H9 (cell line): Measurements from ENCODE around the gene PCDH9. TPM values are rescaled to one million over a fixed set of nuclear protein-coding genes. Genes with fewer than 3 reads are reported as not detected.

ENCODE experiments used
- DNase-seq: peaks from one replicate; pipeline ENCODE4 v3.0.0-alpha.2; 2017
- H2AFZ ChIP-seq: one replicate; pipeline ENCODE4 v1.6.1; 2013; ENCODE audit warnings: mild to moderate bottlenecking, low read length, control low read depth, moderate library complexity
- H2AK5ac ChIP-seq: 2 replicates; pipeline ENCODE4 v1.6.1; 2013; ENCODE audit warnings: low read length, control low read depth, mixed read lengths; ENCODE audit not compliant: insufficient read length
- H2BK120ac ChIP-seq: one replicate; pipeline ENCODE4 v1.6.1; 2013; ENCODE audit warnings: low read depth, mild to moderate bottlenecking, low read length, control low read depth, inconsistent platforms; ENCODE audit not compliant: poor library complexity, severe bottlenecking
- H2BK12ac ChIP-seq: 2 replicates; pipeline ENCODE4 v1.6.1; 2013; ENCODE audit warnings: low read length, control low read depth, mixed read lengths, low read depth; ENCODE audit not compliant: insufficient read length
- H2BK15ac ChIP-seq: 2 replicates; pipeline ENCODE4 v1.6.1; 2013; ENCODE audit warnings: low read depth, low read length, control low read depth
- H2BK20ac ChIP-seq: one replicate; pipeline ENCODE4 v1.6.1; 2013; ENCODE audit warnings: low read depth, mild to moderate bottlenecking, low read length, control low read depth, inconsistent platforms; ENCODE audit not compliant: poor library complexity, severe bottlenecking
- H2BK5ac ChIP-seq: 2 replicates; pipeline ENCODE4 v1.6.1; 2013; ENCODE audit warnings: low read length, control low read depth, mixed read lengths; ENCODE audit not compliant: insufficient read length
- H3K14ac ChIP-seq: 2 replicates; pipeline ENCODE4 v1.6.1; 2013; ENCODE audit warnings: low read length, control low read depth; ENCODE audit not compliant: insufficient read depth
- H3K18ac ChIP-seq: 2 replicates; pipeline ENCODE4 v1.6.1; 2013; ENCODE audit warnings: low read depth, mild to moderate bottlenecking, mixed read lengths, low read length, control low read depth; ENCODE audit not compliant: insufficient read length
- H3K23ac ChIP-seq: 2 replicates; pipeline ENCODE4 v1.6.1; 2013; ENCODE audit warnings: low read length, control low read depth, mixed read lengths, low read depth; ENCODE audit not compliant: insufficient read length
- H3K23me2 ChIP-seq: 2 replicates; pipeline ENCODE4 v1.6.1; 2013; ENCODE audit warnings: low read depth, mild to moderate bottlenecking, mixed read lengths, low read length, control low read depth; ENCODE audit not compliant: insufficient read length, poor library complexity, severe bottlenecking
- H3K27ac ChIP-seq: 2 replicates; pipeline ENCODE4 v1.5.1; 2013; ENCODE audit warnings: low read length, control low read depth, mixed read lengths, low read depth; ENCODE audit not compliant: insufficient read length
- H3K27me3 ChIP-seq: 2 replicates; pipeline ENCODE4 v1.6.1; 2013; ENCODE audit warnings: low read length, control low read depth, inconsistent platforms; ENCODE audit not compliant: insufficient read depth
- H3K4ac ChIP-seq: 2 replicates; pipeline ENCODE4 v1.6.1; 2013; ENCODE audit warnings: low read depth, mild to moderate bottlenecking, control low read depth, inconsistent platforms, low read length, moderate library complexity
- H3K4me1 ChIP-seq: 2 replicates; pipeline ENCODE4 v1.6.1; 2013; ENCODE audit warnings: low read length, control low read depth, inconsistent platforms; ENCODE audit not compliant: insufficient read depth
- H3K4me2 ChIP-seq: 2 replicates; pipeline ENCODE4 v1.6.1; 2013; ENCODE audit warnings: low read length, control low read depth, mixed read lengths; ENCODE audit not compliant: insufficient read length, insufficient read depth
- H3K56ac ChIP-seq: 2 replicates; pipeline ENCODE4 v1.6.1; 2013; ENCODE audit warnings: low read depth, mild to moderate bottlenecking, mixed read lengths, low read length, control low read depth; ENCODE audit not compliant: insufficient read length
- H3K79me1 ChIP-seq: 2 replicates; pipeline ENCODE4 v1.6.1; 2013; ENCODE audit warnings: low read depth, mild to moderate bottlenecking, moderate library complexity, low read length, control low read depth, inconsistent platforms; ENCODE audit not compliant: insufficient read depth, poor library complexity, severe bottlenecking
- H3K79me2 ChIP-seq: 2 replicates; pipeline ENCODE4 v1.6.1; 2013; ENCODE audit warnings: low read length, control low read depth, inconsistent platforms; ENCODE audit not compliant: insufficient read depth
- H3K9ac ChIP-seq: 2 replicates; pipeline ENCODE4 v1.6.1; 2013; ENCODE audit warnings: low read length, control low read depth, mixed read lengths; ENCODE audit not compliant: insufficient read length; ENCODE audit errors: extremely low read depth
- H3K9me3 ChIP-seq: one replicate; pipeline ENCODE4 v1.6.1; 2013; ENCODE audit warnings: low read depth, low read length, inconsistent platforms; ENCODE audit not compliant: control insufficient read depth
- H3T11ph ChIP-seq: one replicate; pipeline ENCODE4 v1.6.1; 2013; ENCODE audit warnings: mild to moderate bottlenecking, low read length, control low read depth, inconsistent platforms
- H4K20me1 ChIP-seq: one replicate; pipeline ENCODE4 v1.6.1; 2013; ENCODE audit not compliant: control insufficient read depth, insufficient read length, insufficient read depth
- H4K5ac ChIP-seq: 2 replicates; pipeline ENCODE4 v1.6.1; 2013; ENCODE audit warnings: low read depth, mild to moderate bottlenecking, mixed read lengths, low read length, control low read depth; ENCODE audit not compliant: insufficient read length
- H4K8ac ChIP-seq: replicated peaks from 2 replicates; pipeline ENCODE4 v1.6.1; 2013; ENCODE audit warnings: low read length, control low read depth, mixed read lengths, low read depth; ENCODE audit not compliant: insufficient read length
- H4K91ac ChIP-seq: 2 replicates; pipeline ENCODE4 v1.6.1; 2013; ENCODE audit warnings: low read depth, mild to moderate bottlenecking, moderate library complexity, mixed read lengths, low read length, control low read depth; ENCODE audit not compliant: insufficient read length
- H3K27ac Mint-ChIP-seq, 3 experiments: 2 replicates in 2 of 3; 3 replicates in 1 of 3; pipeline ENCODE4 v1.8.0; 2020 to 2021; ENCODE audit warnings: mixed read lengths in 3 of 3, mild to moderate bottlenecking in 1 of 3, moderate library complexity in 1 of 3
- H3K27me3 Mint-ChIP-seq: 2 replicates; pipeline ENCODE4 v1.8.0; 2021; ENCODE audit warnings: low read depth, mild to moderate bottlenecking, moderate library complexity, mixed read lengths
- H3K36me3 Mint-ChIP-seq, 3 experiments: 2 replicates in 2 of 3; 3 replicates in 1 of 3; pipeline ENCODE4 v1.8.0; 2020 to 2021; ENCODE audit warnings: low read depth in 3 of 3, mixed read lengths in 3 of 3; ENCODE audit not compliant: insufficient read depth in 1 of 3
- H3K4me1 Mint-ChIP-seq, 2 experiments: 2 replicates each; pipeline ENCODE4 v1.8.0; 2020; ENCODE audit warnings: mixed read lengths in 2 of 2
- H3K4me3 Mint-ChIP-seq, 2 experiments: 2 replicates in 1 of 2; 3 replicates in 1 of 2; pipeline ENCODE4 v1.8.0; 2020 to 2021; ENCODE audit warnings: mild to moderate bottlenecking in 2 of 2, mixed read lengths in 2 of 2, moderate library complexity in 1 of 2
- H3K9me3 Mint-ChIP-seq, 2 experiments: 2 replicates in 1 of 2; 3 replicates in 1 of 2; pipeline ENCODE4 v1.8.0; 2020; ENCODE audit warnings: mild to moderate bottlenecking in 2 of 2, mixed read lengths in 2 of 2, moderate library complexity in 1 of 2
- CTCF ChIP-seq: fragments of 200-600 bp; sonication (generic); conservative IDR thresholded peaks from 3 replicates; pipeline ENCODE4 v1.8.0; 2021; ENCODE audit warnings: antibody characterized with exemption, mild to moderate bottlenecking
- WGBS: extraction: QIAGEN DNeasy Blood & Tissue Kit; methylation state at CpG from one replicate; pipeline ENCODE4 v1.1.7; 2013; ENCODE audit warnings: missing lambda C conversion rate, low lambda C conversion rate, mixed read lengths; ENCODE audit not compliant: insufficient read length; ENCODE audit errors: extremely low coverage; 5-methylcytosine and 5-hydroxymethylcytosine counted together
- total RNA-seq: library from RNA; stranded (reverse); gene quantifications from 2 replicates; pipeline ENCODE4 v1.2.1, GENCODE V29; 2021

The PCDH9 gene
- total RNA-seq, 1 experiment from 2014 or later = 0.11 TPM

- Mint-ChIP-seq H3K9me3 (no peaks in the 10 kb centered on the region), H3K27ac (no peak overlapping the region), H3K36me3 (no peaks in the 10 kb centered on the region), H3K4me3 (no peak overlapping the region), H3K4me1 (no peaks in the 10 kb centered on the region), H3K27me3 (no peaks in the 10 kb centered on the region)
- Histone ChIP-seq H3K9ac (no peak overlapping the region), H3K23me2 (no peaks in the 10 kb centered on the region), H2BK5ac (no peak overlapping the region), H4K91ac (no peak overlapping the region), H3K14ac (no peak overlapping the region), H3K56ac (no peak overlapping the region), H3T11ph (no peak overlapping the region), H3K4me2 (no peak overlapping the region), H2AFZ (no peak overlapping the region), H3K79me1 (no peaks in the 10 kb centered on the region), H3K27me3 (no peaks in the 10 kb centered on the region), H4K20me1 (no peaks in the 10 kb centered on the region), H2AK5ac (no peak overlapping the region), H4K5ac (no peak overlapping the region), H2BK120ac (no peak overlapping the region), H3K4me1 (no peaks in the 10 kb centered on the region), H3K23ac (no peak overlapping the region), H4K8ac (no peak overlapping the region), H3K79me2 (no peaks in the 10 kb centered on the region), H3K18ac (no peak overlapping the region), H3K27ac (no peak overlapping the region), H2BK20ac (no peak overlapping the region), H3K9me3 (no peaks in the 10 kb centered on the region), H3K4ac (no peak overlapping the region), H2BK15ac (no peak overlapping the region), H2BK12ac (no peak overlapping the region)
- TF ChIP-seq CTCF = no peak
- no CpG with 5 or more reads among the region's 2 CpGs for WGBS
- DNase-seq = no peak
These were observed 142.6 kb downstream of the PCDH9 start for GRCh38 chr13:67087527-67087926.
